Measurements from ENCODE around the gene GLYATL2. TPM values are rescaled to one million over a fixed set of nuclear protein-coding genes. Genes with fewer than 3 reads are reported as not detected.
A peak's percentile ranks its signal among the peaks of the same experiment; 100 is the strongest.

Gene GLYATL2
- polyA plus RNA-seq, 1 donor (not counting 4 experiments of a cell fraction or from before 2014, with no cell fraction given) = 0.16 TPM

DNA sequence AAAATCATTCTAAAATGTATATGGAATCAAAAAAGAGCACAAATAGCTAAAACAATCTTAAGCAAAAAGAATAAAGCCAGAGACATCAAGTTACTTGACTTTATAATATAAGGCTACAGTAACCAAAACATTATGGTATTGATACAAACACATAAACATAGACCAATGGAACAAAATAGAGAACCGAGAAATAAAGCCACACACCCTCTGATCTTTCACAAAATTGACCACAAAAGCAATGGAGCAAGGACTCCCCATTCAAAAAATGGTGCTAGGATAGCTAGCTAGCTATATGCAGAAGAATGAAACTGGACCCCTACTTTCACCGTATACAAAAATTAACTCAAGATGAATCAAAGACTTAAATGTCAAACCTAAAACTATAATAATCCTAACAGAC, 43.2 kb downstream of the GLYATL2 start:
- Histone ChIP-seq H3K9me3 (ENCODE audit: control insufficient read depth, low read depth, low read length) (no peaks in the 10 kb centered on the region), H3K27me3 (ENCODE audit: control insufficient read depth, extremely low read depth, insufficient read depth, low read length) (no peaks in the 10 kb centered on the region), H3K9ac (ENCODE audit: control insufficient read depth, extremely low read depth, insufficient read depth, low read length) (no peak overlapping the region), H3K36me3 (ENCODE audit: control insufficient read depth in 2 of 2, extremely low read depth in 1 of 2, insufficient read depth in 2 of 2, low read length in 2 of 2) (no peaks in the 10 kb centered on the region), H3K4me3 (ENCODE audit: control insufficient read depth in 2 of 3, extremely low read depth in 1 of 3, insufficient read depth in 2 of 3, low read depth in 1 of 3, low read length in 3 of 3) (no peak overlapping the region), H3K27ac (ENCODE audit: control insufficient read depth, insufficient read depth, low read length) (no peak overlapping the region), H3K4me1 (ENCODE audit: control insufficient read depth, extremely low read depth, insufficient read depth, low read length) (peaks cover 14% of the 10 kb centered on the region), H2AFZ (ENCODE audit: control insufficient read depth, low read length) (no peak overlapping the region), H3K79me2 (ENCODE audit: control insufficient read depth, insufficient read depth, low read length) (no peaks in the 10 kb centered on the region), H3K9me1 (ENCODE audit: control insufficient read depth, extremely low read depth, insufficient read depth, low read length) (no peaks in the 10 kb centered on the region), H4K20me1 (ENCODE audit: control insufficient read depth, extremely low read depth, insufficient read depth, low read length) (no peaks in the 10 kb centered on the region), H3K4me2 (ENCODE audit: control insufficient read depth, extremely low read depth, insufficient read depth, low read depth, low read length) (no peak overlapping the region)
- TF ChIP-seq, protein P1, sequence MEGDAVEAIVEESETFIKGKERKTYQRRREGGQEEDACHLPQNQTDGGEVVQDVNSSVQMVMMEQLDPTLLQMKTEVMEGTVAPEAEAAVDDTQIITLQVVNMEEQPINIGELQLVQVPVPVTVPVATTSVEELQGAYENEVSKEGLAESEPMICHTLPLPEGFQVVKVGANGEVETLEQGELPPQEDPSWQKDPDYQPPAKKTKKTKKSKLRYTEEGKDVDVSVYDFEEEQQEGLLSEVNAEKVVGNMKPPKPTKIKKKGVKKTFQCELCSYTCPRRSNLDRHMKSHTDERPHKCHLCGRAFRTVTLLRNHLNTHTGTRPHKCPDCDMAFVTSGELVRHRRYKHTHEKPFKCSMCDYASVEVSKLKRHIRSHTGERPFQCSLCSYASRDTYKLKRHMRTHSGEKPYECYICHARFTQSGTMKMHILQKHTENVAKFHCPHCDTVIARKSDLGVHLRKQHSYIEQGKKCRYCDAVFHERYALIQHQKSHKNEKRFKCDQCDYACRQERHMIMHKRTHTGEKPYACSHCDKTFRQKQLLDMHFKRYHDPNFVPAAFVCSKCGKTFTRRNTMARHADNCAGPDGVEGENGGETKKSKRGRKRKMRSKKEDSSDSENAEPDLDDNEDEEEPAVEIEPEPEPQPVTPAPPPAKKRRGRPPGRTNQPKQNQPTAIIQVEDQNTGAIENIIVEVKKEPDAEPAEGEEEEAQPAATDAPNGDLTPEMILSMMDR (optimal IDR thresholded peaks at IDR 0.05 in 1 of 3, IDR thresholded peaks at IDR 0.05 in 1 of 3, conservative IDR thresholded peaks at IDR 0.05 in 1 of 3; ENCODE audit: extremely low read depth in 1 of 3, insufficient read depth in 2 of 3, low read length in 3 of 3) = no peak
- no peak for TF ChIP-seq EZH2 (IDR thresholded peaks at IDR 0.05; ENCODE audit: low read length)
- FAIRE-seq (no peak), DNase-seq (ENCODE audit: low read depth, low spot score) (no peak)
- dilution Hi-C loops (cut with MboI; ENCODE audit: extremely low pct_ligation_motif_present, low sequenced_read_pairs) = no loop called here

DNA sequence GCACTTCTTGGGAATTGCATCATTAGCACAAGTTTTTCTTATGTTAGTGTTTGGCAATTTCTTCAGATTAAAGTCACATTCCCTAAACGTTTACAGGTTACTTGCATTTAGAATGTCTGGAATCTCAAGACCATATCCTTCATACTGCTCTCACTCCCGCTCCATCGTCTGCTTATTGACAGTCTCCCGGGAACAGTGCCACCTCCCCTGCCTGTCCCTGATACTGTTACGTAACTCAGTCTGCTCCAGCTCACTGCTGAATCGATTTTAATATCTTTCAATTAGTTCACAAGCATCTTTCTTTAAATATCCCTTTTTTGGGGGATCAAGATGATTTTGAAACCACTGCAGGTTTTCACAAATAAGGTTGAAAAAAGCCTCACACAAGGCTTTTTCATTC, 48.2 kb downstream of the GLYATL2 start:
- Histone ChIP-seq H3K36me3 (ENCODE audit: control insufficient read depth in 2 of 2, extremely low read depth in 1 of 2, insufficient read depth in 2 of 2, low read length in 2 of 2) (no peaks in the 10 kb centered on the region), H4K20me1 (ENCODE audit: control insufficient read depth, extremely low read depth, insufficient read depth, low read length) (no peaks in the 10 kb centered on the region), H3K79me2 (ENCODE audit: control insufficient read depth, insufficient read depth, low read length) (no peaks in the 10 kb centered on the region), H3K27ac (ENCODE audit: control insufficient read depth, insufficient read depth, low read length) (no peak overlapping the region), H3K27me3 (ENCODE audit: control insufficient read depth, extremely low read depth, insufficient read depth, low read length) (no peaks in the 10 kb centered on the region), H3K4me1 (ENCODE audit: control insufficient read depth, extremely low read depth, insufficient read depth, low read length) (no peaks in the 10 kb centered on the region), H2AFZ (ENCODE audit: control insufficient read depth, low read length) (peak overlapping the region; percentile 4), H3K4me2 (ENCODE audit: control insufficient read depth, extremely low read depth, insufficient read depth, low read depth, low read length) (no peak overlapping the region), H3K9ac (ENCODE audit: control insufficient read depth, extremely low read depth, insufficient read depth, low read length) (no peak overlapping the region), H3K9me1 (ENCODE audit: control insufficient read depth, extremely low read depth, insufficient read depth, low read length) (no peaks in the 10 kb centered on the region), H3K9me3 (ENCODE audit: control insufficient read depth, low read depth, low read length) (no peaks in the 10 kb centered on the region), H3K4me3 (ENCODE audit: control insufficient read depth in 2 of 3, extremely low read depth in 1 of 3, insufficient read depth in 2 of 3, low read depth in 1 of 3, low read length in 3 of 3) (no peak overlapping the region)
- TF ChIP-seq EZH2 (IDR thresholded peaks at IDR 0.05; ENCODE audit: low read length) = no peak
- TF ChIP-seq, protein P1 (optimal IDR thresholded peaks at IDR 0.05 in 1 of 3, IDR thresholded peaks at IDR 0.05 in 1 of 3, conservative IDR thresholded peaks at IDR 0.05 in 1 of 3; ENCODE audit: extremely low read depth in 1 of 3, insufficient read depth in 2 of 3, low read length in 3 of 3) = no peak
- DNase-seq (ENCODE audit: low read depth, low spot score) (no peak), FAIRE-seq (no peak)
- dilution Hi-C loops (cut with MboI; ENCODE audit: extremely low pct_ligation_motif_present, low sequenced_read_pairs) = no loop called here

All from keratinocyte (primary cell).